ENCODE measurements around the gene KCNMB1.

KCNMB1 gene

DNA sequence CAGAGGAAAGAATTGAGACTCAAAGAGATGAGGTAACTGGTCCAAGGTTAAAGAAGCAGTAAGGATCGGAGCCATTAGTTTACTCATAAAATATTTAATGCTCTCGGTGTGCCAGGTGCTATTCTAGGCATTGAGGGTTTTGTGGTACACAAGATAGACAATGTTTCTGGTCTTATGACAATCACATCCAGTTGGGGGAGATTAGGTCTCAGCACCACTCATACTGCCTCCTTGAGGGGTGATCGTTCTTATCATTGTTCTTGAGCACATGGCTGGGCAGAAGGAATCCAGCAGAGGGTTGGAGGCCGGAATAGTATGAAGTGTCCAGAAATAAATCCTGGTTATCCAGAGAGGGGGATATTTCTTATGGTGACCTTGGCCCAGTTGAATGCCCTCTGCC, 50.9 kb downstream of the KCNMB1 start:
- DNase-seq, result no peak

DNA sequence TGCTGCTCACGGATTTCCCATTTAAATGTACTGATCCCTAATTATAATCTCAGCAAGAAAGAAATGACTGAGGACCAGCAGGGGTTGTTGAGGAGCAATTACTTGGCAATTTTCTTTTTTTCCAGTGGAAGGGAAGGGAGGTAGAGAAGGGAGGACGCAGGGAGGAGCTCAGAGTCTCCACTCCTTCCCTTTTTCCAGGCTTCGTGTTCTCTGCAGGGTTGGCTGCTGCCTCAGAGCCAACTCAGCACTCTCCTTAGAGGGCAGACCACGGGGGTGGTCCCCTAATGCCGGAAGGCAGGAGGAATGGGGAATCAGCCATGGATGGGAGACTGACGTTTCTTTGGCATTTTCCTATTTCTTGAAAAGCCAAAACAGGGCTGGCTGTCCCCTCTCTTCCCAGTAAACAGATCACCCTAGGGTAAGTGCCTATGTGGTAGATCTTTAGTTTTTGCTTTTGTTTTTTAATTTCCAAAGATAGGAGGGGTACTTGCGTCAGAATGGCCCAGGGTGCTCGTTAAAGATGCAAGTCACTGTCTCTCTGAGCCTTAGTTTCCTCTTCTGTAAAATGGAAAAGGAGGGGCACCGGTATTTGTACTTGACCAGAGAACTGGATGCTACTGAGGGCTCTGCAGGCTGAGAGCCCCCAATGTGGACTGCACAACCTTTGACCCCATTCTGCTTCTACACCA, 52.0 kb downstream of the KCNMB1 start:
- DNase-seq, result no peak

DNA sequence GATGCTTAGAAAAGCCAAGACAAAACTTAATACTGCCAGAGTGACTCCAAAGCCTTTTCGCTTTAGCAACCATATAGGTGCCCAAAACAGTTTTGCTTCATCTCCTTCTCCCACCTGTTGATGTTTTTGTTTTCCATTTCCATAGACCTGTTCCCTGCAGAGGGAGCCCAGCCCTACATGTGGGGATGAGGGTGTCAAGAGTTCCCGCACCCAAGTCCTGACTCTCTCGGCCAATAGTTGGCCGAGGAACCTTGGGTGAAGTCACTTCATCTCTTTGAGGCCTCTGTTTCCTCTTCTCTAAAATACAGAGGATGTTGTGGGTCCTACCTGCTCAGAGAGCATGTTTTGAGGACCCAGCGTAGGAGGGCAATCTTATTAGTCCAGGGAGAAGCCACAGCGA, 53.1 kb downstream of the KCNMB1 start:
- DNase-seq, result no peak

DNA sequence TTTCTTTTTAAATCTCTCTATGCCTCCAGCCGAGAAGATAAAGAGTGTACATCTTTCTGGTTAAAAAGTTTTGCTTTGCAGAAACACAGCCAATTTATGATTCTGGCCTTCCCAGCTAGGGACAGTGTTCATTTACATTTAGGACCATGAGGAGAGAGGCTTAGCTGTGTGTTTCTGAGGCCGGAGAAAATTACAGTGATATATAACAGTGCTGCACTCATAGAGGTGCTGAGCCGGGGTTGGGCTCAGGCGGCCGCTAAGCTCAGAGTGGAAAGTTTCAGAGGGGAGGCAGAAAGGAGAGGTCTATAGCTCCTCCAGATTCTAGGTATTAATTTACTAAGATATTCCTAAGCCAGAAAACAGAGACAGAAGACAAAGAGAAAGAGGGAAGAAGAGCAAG, 54.5 kb downstream of the KCNMB1 start:
- no peak for DNase-seq

DNA sequence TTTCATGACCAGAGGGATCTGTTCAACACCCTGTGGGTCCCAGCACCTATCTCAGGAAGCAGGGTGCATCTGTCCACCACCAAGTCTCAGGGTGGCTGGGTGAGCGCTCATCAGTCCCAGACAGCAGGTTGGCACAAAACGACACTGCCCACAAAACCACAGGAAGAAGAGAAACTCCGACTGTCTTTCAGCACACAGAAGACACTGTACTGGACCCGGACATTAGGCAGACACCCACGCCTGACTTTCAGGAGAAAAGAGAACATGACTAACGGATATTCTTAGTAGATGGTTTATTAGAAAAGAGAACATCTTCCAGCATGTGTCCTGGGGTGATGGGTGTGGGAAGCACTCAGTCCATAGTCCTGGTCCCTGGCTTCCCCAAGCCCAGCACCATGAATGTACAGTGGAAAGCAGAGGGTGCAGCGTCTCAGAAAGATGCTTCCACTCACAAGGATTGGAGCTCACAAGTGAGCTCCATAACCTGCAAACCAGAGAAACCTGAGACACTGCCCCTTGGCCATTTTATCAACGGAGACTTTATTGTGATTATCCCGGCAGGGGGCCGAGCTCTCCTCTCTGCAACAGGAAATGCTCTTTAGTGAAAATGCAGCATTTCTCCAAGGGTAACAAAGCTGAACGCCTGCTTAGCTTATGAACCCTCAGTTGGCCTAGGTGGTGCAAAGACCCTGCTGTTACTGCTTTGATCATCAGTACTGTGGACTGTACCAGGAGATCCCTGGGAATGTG, 55.8 kb downstream of the KCNMB1 start:
- DNase-seq, result peak in 2 of 4 experiments; percentile 32

DNA sequence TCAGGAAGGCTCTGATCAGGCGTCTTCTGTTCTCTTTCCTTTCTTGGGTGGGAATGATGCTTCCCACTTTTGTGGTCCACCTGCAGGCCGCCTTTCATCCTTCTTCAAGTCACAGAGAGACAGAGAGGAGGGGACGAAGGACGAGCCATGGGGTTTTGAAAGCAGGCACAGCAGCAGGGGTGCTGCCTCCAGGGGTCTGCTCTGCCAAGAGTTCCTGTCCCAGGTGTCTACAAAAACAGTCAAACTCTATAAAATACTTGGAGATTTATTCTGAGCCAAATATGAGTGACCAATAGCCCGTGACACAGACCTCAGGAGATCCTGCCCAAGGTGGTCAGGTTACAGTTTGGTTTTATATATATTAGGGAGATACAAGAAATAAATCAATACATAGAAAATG, 57.1 kb downstream of the KCNMB1 start:
- DNase-seq, result no peak

DNA sequence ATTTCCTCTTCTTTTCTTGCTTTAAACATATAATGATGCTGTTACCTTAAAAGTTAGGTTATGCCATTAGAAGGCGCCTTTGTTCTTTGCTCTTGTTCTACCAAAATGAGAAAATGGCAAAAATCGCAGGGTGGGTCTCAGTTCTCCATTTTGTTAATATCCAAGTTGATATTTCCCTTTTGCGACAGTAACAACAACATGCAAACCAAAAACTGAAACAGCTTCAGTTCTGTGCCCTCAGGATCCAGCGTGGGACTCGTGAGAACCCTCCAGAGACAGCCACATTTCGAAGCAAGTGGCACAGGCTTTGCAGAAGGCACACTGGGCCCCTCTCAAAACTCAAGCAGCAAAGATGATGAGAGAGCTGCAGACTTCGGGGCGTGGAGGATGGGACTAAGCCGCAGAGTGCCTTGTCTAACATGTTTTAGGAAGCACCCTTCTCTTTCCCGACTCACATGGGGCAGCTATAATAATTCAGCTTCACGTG, 58.6 kb downstream of the KCNMB1 start:
- DNase-seq, result no peak

DNA sequence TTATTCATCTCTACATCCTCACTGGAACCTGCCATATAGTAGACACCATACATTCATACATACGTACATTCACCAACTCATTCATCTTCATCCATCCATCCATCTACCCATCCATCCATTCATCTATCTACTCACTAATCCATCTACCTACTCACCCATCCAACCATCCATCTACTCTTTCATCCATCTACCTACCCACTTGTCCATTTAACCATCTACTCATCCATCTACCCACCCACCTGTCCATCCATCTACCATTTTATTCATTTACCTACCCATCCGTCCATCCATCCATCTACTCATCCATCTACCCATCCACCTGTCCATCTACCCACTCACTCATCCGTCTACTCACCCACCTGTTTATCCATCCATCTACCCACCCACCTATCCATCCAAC, 59.6 kb downstream of the KCNMB1 start:
- no peak for DNase-seq

DNA sequence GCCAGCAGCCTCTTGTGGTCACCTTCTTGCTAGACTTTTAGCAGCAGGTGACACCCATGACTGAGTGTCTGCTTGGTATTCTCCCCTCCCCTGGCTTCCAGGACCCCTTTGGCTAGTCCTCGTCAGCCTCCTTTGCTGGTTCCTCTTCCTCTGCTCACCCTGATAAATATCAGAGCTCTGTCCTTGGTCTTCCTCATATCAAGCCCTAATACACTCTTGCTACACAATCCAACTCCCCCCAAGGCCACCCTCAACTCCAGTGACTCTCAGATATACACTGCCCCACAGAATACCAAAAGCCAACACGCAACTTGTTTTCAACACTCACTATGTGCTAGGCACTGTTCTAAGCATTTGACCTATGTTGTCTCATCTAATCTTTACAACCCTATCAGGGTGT, 61.3 kb downstream of the KCNMB1 start:
- no peak for DNase-seq

DNA sequence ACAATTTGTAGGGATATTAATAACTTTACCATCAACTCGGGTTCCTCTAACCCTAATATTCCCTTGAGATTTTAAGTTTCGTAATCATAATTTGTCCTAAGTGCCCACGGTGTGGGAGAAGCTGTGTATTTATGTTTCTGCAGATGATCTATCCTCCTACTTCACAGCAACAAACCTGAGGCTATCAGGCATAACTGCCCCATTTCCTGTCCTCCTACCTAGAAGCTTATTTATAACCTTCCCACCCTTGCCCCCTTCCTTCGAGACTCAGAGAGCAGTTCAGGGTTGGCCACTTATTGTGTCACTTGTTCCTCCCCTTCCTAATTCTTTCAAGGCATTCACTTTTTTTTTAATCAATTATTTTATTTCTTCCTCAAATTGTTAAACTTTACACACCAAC, 62.0 kb downstream of the KCNMB1 start:
- DNase-seq, result no peak
